ENCODE results near the gene FYN.

Gene FYN

GRCh38 chr6:111673937-111674336 is 199.3 kb downstream of the FYN start:
- no peak for DNase-seq

- DNase-seq: no peak
Measured at GRCh38 chr6:111673532-111673931, 199.7 kb downstream of the FYN start.

- no peak for DNase-seq
Measured at GRCh38 chr6:111672761-111673450, 200.3 kb downstream of the FYN start.

- no peak for DNase-seq
Measured at GRCh38 chr6:111669326-111669725, 203.9 kb downstream of the FYN start.

- DNase-seq: no peak
Measured at GRCh38 chr6:111668410-111668809, 204.8 kb downstream of the FYN start.

GRCh38 chr6:111667931-111668330 is 205.3 kb downstream of the FYN start:
- DNase-seq: no peak

- DNase-seq: no peak
Measured at GRCh38 chr6:111666847-111667246, 206.4 kb downstream of the FYN start.

GRCh38 chr6:111664565-111665030 is 208.7 kb downstream of the FYN start:
- no peak for DNase-seq

GRCh38 chr6:111663692-111664564 is 209.3 kb downstream of the FYN start:
- DNase-seq: peak; percentile 5

- no peak for DNase-seq
Measured at GRCh38 chr6:111662794-111663593, 210.3 kb downstream of the FYN start.

- no peak for DNase-seq
Measured at GRCh38 chr6:111662072-111662793, 211.0 kb downstream of the FYN start.

- DNase-seq: peak; percentile 17
Measured at GRCh38 chr6:111661541-111662061, 211.7 kb downstream of the FYN start.

- DNase-seq: no peak
Measured at GRCh38 chr6:111660531-111660930, 212.7 kb downstream of the FYN start.

- no peak for DNase-seq
Measured at GRCh38 chr6:111658462-111659154, 214.6 kb downstream of the FYN start.

- no peak for DNase-seq
Measured at GRCh38 chr6:111657146-111657545, 216.1 kb downstream of the FYN start.

- peak; percentile 87 for DNase-seq
Measured at GRCh38 chr6:111653979-111654378, 219.3 kb downstream of the FYN start.

- peak; percentile 65 for DNase-seq
Measured at GRCh38 chr6:111653434-111653833, 219.8 kb downstream of the FYN start.

- DNase-seq: no peak
Measured at GRCh38 chr6:111652156-111652555, 221.1 kb downstream of the FYN start.

GRCh38 chr6:111651185-111652034 is 221.8 kb downstream of the FYN start:
- DNase-seq: no peak

- DNase-seq: no peak
Measured at GRCh38 chr6:111650049-111650448, 223.2 kb downstream of the FYN start.

- DNase-seq: no peak
Measured at GRCh38 chr6:111648100-111648499, 225.2 kb downstream of the FYN start.

Data from NCI-H1105 treated with DMSO at 0.1 percent for 48 hours (cell line).